GM20431 (cell line): ENCODE data around the gene EFCAB6.

ENCODE experiments used
- in situ Hi-C: fragments of 300-500 bp; cut with MseI, MboI; formaldehyde crosslinking; loops from one replicate; pipeline ENCODE4 v1.15.0; 2020; ENCODE audit warnings: low sequenced_read_pairs; ENCODE audit not compliant: unreplicated experiment

EFCAB6 gene

DNA sequence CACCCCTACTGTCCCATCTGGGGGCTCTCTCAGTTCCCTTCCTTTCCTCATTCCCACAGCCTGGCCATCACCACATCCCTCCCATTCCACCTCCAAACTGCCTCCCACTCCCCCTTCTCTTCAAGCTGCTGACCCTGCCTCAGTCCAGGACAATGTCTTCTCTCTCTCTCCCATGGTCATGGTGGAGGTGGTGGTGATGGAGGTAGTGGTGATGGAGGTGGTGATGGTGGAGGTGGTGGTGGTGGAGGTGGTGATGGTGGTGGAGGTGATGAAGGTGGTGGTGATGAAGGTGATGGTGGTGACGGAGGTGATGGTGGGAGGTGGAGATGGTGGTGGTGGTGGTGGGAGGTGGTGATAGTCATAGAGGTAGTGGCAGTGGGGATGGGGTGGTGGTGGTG lies 313.2 kb downstream of the EFCAB6 start:
- in situ Hi-C loops, result no loop called here

DNA sequence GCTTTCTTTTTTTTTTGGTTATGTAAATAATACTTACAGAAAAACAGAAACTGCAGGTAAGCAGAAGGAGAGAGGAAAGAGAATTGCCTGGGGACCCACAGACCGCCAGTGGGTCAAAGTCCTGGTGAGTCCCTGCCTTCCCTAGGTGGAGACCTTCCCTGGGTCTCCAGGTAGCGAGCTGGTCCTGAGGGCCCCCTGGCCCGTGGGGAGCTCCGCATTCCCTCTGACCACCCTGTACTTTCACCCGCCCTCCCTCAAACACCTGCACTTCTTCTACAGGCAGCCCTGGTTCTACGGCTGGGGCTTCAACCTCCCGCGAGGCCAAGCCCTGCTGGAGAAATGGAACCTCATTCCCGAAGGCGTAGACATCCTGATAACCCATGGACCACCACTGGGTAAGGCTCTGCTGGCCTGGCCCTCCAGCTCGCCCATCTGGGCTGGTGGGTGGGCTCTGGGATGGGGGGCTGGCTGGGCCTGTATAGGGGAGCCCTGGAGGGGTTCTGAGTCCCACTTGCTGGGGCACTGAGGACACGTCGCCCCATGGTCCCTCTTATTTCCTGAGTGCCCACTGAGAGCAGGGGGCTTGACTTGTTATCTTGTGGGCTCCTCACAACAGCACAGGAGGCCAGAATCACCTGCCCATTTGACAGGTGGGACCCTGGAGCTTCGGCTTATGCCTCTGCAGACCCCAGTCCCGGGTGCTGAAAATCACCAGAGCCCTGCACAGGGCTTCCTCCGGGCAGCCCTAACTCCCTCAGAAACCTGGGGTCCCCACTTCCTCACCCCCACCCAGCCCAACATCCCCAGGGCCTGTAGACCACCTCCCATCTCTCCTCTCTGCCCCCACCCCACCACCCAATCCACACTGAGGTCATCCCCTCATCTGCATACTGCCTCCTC lies 313.9 kb downstream of the EFCAB6 start:
- in situ Hi-C loops, result no loop called here

DNA sequence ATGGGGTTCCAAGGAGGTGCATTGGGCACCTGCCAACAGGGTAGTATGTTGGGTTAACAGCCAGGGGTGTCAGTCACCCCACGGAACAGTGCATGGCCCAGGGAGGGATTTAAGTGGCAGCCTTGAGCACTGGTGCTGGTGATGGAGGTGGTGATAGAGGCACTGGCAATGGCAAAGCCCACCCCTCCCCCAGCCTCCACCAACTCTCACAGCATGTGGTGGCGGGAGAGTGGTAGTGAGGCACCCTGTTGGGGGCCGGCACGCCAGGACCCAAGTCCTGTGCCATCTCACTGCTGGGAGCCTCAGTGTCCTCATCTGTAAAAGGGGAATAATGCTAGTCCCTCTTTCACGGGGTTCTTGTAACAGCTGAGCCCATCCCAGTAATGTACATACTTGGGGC lies 318.8 kb downstream of the EFCAB6 start:
- in situ Hi-C loops, result no loop called here

DNA sequence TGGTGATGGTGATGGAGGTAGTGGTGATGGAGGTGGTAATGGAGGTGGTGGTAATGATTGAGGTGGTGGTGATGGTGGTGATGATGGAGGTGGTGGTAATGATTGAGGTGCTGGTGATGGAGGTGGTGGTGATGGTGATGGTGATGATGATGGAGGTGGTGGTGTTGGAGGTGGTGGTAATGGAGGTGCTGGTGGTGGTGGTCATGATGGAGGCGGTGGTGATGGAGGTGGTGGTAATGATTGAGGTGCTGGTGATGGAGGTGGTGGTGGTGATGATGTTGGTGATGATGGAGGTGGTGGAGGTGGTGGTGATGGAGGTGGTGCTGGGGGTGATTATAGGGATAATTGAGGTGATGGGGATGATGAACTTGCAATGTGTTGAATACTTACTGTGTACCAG lies 320.4 kb downstream of the EFCAB6 start:
- in situ Hi-C loops, result no loop called here

DNA sequence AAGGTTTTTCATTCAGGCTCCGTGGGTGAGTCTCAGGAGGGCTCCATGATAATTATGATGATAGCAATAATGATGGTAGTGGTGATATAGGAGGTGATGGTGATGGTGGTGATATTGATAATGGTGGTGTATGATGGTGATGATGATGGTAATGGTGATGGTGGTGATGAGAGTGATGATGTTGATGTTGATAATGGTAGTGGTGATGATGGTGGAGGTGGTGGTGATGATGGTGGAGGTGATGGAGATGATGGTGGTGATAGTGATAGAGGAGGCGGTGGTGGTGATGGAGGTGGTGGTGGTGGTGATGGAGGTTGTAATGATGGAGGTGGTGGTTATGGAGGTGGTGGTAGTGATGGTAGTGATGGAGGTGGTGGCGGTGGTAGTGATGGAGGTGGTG lies 320.9 kb downstream of the EFCAB6 start:
- in situ Hi-C loops, result no loop called here

DNA sequence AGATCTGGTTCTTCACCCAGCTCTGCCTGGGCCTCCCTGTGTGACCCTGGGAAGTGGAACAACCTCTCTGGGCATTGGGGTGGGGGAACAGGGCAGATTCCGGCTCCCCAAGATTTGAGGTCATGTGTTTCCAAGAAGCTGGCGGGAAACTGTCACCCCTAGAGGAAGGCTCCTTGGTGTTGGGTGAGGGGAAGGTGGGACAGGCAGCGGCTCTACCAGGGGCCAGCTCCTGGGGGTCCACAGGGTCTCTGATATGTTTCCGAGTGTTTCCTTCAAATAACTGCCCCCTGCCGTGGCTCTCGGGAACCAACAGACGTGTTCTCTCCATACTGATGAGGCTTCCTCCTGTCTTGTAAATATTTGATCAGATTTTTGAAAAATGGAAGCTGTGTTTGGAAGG lies 321.8 kb downstream of the EFCAB6 start:
- in situ Hi-C loops, result no loop called here

DNA sequence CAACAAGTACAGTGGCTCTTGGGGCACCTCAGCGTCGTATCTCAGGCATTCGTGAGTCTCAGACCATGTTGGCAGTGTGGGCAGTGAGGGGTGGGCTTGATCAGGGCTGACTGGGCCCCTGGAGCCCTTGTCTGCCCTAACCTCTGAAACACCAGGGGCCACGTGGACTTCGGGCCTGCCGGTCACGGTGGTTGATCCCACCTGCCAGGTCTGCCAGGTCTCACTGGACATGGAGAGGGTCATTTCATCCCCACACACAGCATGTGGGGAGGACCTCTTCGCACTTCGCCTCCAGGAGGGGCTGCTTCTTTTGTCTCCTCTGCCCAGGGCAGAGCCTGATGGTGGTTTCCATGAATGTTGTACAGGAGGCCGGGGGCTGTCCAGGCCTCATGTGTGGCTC lies 323.2 kb downstream of the EFCAB6 start:
- in situ Hi-C loops, result no loop called here

DNA sequence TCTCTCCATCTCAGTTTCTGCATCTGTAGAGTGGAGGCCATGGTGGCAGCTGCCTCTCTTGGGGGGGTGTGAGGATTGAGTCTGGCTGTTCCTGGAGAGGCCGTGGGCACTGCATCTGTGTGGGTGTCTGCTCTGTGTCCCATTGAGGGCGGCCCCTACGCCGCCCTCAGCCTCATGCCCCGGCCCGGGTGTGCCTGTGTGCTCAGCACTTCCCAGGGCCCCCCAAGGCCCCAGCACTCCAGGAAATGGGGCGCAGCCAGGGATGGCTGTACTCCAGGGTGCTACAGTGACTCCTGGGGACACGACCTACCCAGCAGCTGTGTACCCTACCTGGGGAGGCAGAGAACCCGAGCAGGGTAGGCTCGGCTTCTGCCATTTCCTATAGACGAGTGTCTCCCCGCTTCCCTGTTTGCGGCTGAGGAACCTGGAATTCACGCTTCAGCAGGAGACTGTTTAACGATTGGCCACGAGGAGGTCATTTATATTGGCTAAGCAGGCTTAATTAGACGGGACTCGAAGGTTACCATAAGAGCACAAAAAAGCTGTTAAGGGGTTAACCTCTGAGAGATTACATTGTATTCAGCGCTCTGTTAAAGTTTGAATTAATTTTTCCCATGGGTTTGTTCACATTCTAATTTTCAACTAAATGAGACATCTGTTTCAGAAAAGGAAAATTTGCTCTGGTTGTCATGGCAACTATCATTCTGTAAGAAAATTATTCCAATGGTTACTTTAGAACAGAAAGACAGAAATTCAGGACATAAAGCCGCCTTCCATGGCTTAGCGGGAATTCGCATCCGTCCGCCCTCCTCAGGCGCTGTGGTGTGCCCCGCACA lies 323.9 kb downstream of the EFCAB6 start:
- in situ Hi-C loops, result no loop called here

DNA sequence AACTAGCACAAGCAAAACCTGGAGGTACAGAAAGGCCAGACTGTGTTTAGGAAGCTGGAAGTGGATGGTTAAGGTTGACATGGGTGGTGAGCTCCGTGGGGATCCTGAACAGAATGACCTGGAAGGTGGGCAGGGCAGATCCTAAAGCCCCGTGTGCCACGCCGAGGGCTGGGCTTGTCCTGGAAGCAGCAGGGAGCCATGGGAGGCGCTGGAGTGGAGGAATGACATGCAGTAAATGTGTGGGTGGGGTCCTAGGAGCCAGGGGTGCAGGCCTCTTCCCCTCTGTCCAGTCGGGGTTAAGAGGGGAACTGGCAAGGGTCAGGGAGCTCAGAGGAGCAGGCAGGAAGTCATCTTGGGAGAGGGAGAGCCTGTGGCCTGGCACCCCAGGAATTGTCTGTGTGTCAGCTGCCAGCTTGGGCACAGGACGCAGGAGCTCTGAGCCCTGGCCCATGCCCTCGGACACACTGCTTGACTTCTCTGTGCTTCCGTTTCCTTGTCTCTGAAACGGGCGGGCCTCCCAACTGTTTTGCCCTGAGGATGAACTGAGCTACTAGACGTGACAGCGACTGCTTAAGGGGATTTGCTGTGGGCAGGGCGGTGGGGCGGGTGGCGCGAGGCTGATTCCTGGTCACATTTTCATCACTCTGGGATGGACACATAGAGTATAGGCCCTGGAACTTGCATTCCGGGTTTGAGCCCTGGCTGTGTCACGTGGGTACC lies 324.6 kb downstream of the EFCAB6 start:
- in situ Hi-C loops, result no loop called here

DNA sequence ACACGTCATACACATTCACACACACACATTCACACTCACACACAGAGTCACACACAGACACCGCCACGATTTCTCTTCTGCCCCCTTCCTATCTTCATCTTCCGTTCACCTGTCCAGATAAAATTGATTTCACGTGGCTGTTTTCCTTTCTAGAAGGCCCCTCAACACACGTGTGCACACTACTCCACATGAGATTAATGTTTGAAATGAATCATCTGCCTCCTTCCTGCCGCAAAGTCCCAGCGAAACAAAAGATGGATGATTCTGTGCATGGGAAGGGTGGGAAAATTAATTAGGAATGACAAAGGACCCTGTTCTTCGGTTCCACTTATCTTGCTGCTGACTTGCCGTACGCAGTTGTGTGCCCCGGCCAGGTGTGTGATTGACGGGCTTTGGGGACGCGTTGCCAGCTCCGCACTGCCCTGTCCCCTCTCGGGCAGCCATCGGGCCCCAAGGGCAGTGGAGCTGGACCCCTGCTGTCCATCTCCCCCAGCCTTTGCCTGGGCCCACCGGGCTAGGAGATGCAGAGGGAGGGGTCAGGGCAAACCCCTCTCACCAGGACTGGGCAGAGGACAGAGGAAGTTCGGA lies 326.5 kb downstream of the EFCAB6 start:
- in situ Hi-C loops, result no loop called here

DNA sequence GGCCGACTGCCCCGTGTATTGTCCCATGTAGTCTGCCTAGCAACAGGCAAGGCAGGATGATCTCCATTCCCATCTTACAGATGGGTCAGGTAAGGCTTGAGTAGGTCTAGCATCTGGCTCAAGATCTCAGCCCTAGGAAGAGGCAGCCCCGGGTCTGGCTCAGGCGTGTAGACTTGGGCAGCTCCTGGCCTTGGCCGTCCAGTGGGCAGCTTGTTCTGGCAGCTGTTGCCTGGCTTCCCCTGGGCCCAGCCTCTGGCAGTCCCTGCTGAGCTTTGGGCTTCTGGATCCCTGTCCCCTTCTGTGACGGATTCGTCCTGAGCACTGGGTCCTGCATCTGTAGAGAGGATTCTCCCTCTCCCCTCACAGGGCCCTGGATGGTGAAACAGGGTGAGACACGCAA lies 327.9 kb downstream of the EFCAB6 start:
- in situ Hi-C loops, result no loop called here

DNA sequence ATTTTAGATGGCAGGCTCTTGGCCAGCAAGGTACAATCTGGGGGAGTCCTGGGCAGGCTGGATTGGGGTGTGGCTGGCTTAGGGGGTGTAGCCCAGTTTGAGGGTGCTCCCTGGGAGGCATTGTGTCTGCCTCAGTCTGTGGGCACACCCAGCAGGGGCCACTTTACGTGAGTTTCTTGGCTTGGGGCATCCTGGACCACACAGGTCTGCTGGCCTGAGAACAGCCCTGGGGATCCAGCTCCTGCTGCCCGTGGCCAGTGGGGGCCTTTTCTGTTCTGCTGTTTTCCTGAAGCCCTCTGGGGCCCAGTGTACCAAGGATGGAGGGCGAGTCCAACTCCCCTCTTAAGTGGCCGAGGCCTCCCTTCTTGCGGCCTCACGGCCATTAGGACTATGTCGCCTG lies 328.4 kb downstream of the EFCAB6 start:
- in situ Hi-C loops, result no loop called here

DNA sequence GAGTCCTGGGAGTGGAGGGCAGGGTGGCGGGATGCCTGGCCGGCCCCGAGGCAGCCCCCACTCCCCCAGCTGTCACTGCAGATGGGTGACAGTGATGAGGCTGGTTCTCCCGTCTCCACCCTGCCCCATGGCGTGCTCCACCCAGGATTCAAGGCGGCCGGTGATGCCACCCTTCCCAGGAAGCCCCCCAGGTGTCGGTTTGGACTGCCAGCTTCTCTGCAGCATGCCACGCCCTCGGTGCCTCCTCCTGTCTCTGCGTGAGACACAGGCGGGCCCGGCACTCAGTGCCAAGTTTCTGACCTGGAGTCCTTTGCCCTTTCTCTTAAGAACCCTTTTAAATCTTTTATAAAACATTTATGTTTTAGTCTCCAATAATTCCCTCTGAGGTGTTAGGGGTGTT lies 328.8 kb downstream of the EFCAB6 start:
- in situ Hi-C loops, result no loop called here

DNA sequence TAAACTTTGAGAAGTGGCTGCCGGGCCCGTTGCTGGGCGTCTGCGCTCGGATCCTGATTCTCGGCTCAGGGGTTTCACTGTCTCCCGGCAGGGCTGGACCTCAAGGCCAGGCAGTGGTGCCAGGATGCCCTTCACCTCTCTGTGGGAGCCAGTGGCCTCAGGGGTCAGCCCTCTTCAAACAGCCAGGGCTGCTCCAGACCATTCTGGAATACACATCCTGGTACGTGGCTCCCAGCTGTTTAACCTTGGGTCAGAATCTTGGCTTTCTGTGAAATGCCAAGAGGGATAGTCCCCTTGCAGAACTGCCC lies 329.8 kb downstream of the EFCAB6 start:
- in situ Hi-C loops, result no loop called here

DNA sequence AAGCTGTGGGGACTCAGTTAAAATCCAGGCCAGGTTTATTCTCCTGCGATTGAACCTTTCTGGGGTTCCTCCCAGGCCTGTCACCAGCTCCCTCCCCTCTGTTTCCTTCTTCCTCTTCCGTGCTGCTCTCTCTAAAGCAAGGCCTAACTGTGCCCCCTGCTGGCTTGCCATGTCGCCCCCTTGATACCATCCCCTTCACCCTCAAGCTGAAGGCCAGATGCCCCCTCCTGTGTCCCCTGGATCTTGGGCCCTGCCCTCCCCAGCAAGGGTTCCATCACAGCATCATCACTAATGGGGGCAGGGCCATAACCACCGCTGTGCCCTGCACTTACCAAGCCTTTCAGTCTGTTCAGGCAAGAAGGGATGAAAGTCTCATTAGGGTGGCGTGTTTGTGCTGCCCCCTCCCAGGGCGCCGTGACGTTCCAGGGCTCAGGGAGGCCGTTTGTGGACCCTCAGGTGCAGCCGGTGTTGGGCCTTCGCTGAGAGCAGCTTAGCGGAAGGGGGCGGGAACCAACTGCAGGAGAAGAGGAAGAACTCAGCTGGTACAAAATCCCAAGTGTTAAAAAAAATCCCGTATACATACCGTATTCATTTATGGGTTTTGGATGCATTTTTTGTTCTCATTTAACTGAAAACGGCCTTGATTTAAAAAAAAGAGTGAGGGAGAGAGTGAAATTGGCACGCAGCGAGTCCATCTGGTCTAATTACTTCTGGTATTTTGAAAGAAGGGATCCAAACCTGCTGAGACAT lies 330.4 kb downstream of the EFCAB6 start:
- in situ Hi-C loops, result no loop called here

DNA sequence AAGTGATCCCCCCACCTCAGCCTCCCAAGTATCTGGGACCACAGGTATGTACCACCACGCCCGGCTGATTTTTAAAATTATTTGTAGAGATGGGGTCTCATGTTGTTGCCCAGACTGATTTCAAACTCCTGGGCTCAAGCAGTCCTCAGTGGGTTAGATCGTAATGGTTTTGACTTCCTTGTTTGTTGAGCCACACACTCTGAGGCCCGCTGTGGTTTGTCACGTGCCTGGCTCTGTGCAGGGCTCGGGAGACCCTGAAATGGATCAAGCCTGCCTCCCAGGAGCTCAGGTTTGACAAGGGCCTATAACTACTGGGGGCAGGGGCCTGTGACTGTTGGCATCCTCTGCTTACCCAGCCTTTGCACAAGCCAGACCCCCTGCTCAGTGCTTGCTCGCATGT lies 332.1 kb downstream of the EFCAB6 start:
- in situ Hi-C loops, result no loop called here

DNA sequence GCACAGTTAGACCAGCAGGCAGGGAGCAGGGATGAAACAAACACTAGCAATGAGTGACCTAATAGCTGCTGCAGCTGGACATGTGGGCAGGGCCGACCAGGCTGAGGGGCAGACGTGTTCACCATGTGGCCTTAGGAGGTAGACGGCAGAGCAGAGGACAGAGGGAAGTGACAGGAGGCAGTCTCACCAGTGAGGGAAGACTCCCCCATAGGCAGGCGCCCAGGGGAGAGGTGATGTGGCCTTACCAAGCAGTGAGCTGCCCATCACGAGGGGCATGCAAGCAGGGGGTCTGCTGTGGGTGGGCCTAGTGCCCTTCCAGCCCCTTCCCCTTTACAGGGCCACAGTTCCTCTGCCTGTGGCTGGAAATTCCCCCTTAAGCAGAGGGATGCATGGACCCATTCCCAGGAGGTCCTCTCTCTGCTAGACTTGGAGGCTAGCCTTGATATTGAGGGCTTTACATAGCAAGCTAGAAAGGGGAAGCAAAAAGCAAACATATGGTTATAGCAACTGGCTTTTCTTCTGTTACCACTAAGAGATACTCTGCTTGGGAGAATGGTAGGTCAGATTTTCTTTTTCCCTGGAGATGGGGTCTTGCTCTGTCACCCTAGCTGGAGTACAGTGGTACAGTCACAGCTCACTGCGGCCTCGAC lies 332.7 kb downstream of the EFCAB6 start:
- in situ Hi-C loops, result no loop called here
